Measurements from ENCODE around the gene TBC1D2B.

Gene TBC1D2B

GRCh38 chr15:78071383-78071782 is 6.1 kb downstream of the TBC1D2B start:
- no peak for DNase-seq

DNA sequence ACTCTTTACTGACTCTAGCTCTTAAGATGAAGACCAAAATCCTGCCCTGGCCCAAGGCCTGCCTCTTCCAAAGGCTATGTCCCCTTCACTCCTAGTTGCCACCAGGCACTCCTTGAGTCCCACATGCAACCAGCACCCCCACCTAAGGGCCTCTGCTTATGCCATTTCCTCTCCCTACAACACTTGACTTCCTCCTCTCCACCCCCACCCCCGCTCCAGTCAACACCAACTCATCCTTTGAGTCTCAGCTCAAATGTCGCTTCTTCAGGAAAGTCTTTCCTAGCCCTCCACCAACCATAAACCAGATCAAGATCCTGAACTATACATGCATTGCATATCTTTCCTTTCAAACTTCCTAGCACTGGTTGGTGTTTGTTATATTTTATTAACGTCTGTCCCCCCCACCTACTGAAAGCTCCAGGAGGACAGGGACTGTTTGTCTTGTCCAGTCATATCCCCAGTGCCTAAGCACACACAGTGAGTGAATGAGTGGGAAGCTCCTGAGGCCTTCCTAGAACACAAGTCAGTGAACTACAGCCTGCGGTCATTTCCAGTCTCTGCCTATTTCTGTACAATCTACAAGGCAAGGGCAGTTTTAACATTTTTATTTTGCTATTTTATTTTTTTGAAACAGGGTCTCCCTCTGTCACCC is 7.3 kb downstream of the TBC1D2B start:
- DNase-seq, result peak in 1 of 2 donors; percentile 68

DNA sequence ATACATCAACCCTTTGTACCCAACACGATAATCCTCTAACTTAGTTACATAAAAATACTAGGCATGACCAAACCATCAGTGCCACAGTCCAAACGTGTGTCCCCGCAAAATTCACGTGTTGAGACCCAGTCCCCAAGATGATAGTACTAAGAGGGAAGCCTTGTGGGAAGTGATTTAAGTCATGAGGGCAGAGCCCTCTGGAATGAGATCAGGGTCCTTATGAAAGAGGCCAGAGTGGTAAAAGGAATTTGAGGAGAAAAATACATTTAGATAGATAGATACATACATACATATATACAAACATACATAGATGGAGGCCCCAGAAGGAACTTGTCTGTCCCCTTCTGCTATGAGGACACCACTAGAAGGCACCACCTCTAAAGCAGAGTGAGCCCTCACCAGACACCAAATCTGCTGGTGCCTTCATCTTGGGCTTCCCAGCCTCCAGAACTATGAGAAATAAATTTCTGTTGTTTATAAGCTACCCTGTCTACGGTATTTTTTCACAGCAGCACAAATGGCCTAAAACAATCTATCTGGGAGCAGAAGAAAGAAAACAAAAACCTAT is 8.0 kb downstream of the TBC1D2B start:
- DNase-seq, result no peak

DNA sequence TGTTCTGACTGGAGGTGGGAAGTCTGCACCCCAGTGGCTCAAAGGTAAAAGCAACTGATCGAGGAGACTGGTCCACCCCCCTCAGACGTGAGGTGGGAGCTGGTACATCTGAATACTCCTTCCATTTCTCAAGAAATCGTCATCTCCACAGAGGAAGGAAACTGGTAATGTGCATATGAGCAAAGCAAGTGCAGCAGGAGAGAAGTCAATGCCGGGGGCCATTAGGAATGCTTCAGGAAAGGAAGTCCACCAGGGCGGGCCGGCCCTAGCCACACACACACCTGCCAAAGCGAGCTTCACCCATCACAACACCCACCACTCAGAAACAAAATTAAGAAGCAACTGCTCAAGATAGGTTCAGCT is 8.5 kb downstream of the TBC1D2B start:
- DNase-seq, result peak in 1 of 2 donors; percentile 25

DNA sequence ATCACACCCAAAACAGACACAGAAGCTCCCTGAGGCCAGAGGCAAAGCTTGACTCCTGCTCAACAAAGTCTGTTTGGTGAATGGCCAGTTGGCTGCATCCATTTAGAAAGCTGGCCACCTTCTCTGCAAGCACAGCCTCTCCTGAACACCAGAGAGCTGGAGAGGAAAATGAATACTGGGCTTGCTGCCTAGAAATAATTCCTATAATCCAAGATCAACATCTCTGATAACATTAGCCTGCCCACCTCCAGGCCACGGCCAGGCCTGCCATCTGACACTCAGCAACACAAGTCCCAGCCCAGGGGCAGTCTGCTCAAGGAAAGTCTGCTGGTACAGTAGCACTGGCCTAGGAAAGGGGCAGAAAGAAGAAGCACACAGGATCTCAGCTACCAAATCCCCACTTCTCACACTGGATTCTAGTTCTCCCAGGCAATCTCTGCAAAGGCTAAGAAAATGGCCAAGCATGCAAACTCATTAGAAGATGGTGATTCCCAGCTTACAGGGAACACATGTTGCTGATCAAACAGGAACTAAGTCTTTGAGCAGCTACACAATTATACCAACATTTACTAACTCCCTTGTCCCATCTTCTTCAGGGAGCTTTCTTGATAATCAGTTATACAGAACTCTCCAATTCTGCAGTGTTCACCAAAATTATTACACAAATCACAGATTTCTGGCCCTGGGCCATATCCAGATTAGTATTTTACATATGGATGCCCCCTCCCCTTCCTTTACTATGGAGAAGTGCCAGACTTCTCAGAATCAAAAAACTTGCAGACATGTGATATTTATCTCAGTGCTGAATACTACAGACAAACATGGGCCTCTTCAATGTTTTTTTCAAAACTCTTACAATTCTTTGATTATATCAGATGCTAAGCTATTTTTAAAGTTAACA is 9.9 kb downstream of the TBC1D2B start:
- no peak for DNase-seq

GRCh38 chr15:78065973-78066946 is 11.3 kb downstream of the TBC1D2B start:
- DNase-seq, result no peak

- no peak for DNase-seq
Observed at GRCh38 chr15:78065284-78065872, 12.1 kb downstream of the TBC1D2B start.

GRCh38 chr15:78064544-78064943 is 13.0 kb downstream of the TBC1D2B start:
- DNase-seq, result no peak

- no peak for DNase-seq
Observed at GRCh38 chr15:78063970-78064385, 13.5 kb downstream of the TBC1D2B start.

GRCh38 chr15:78063217-78063616 is 14.3 kb downstream of the TBC1D2B start:
- DNase-seq, result no peak

DNA sequence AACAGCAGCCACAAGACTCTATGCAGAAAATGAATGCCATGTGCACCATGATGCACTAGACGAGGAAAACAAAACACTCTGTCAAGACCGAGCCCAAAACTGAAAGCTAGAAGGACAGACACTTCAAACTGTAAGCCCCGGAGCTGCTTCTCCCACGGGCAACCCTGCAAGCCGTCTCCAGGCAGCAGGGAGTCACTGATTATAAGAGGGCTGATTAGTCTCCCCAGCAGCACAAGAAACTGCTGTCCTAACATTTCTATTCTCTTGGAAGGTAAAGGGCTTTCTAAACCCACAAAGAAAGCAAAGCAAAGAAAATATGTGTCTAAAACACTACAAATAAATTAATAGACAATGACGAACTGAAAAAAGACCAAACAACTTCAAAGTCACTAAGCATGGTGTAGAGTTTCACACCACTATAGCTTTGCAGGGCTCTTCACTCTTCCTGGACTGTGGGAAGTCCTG is 15.5 kb downstream of the TBC1D2B start:
- peak in 1 of 2 donors; percentile 75 for DNase-seq

DNA sequence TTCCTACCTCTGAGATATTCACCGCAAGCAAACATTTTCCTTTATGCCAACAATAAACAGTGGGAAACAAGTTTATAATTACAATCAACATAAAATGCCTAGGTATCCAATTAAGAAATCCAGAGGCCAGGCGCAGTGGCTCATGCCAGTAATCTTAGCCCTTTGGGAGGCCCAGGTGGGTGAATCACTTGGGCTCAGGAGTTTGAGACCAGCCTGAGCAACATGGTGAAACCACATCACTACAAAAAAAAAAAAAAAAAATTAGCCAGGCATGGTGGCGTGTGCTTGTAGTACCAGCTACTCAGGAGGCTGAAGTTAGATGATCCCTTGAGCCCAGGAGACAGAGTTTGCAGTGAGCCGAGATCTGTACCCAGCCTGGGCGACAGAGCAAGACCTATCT is 17.3 kb downstream of the TBC1D2B start:
- no peak for DNase-seq

DNA sequence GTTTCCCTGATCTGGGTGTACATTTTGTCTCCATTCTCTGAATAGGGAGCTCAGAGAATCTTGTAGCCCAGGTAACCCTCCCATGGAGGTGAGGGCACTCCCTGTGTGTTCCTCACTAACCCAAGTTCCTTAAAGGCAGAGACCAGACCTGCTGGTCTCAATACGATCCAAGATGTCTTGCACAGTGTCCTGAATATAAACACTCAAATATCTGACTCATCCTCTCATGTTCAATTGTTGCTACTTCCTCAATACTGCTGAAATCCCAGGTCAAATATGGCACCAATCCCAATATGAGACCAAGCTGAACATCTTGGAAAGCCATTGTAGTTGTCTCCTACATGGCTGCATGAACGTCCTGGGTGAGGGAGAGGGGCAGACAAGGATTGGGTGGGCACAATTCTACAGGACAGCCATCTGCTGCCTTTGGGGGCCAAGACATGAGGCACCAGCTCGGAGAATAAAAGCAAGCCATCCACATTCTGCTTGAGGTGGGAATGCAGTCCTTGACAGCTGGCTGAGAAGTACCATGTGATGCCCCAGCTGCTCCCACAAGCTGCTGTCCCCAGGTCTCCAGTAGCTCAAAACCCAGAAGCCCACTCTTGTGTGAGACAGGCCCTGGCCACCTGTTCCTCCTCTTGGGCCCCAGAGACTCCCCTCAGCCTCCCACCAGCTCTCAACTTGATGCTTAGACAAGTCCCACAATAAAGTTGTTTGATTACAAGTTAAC is 18.2 kb downstream of the TBC1D2B start:
- DNase-seq, result no peak

GRCh38 chr15:78058401-78058935 is 19.0 kb downstream of the TBC1D2B start:
- no peak for DNase-seq

DNA sequence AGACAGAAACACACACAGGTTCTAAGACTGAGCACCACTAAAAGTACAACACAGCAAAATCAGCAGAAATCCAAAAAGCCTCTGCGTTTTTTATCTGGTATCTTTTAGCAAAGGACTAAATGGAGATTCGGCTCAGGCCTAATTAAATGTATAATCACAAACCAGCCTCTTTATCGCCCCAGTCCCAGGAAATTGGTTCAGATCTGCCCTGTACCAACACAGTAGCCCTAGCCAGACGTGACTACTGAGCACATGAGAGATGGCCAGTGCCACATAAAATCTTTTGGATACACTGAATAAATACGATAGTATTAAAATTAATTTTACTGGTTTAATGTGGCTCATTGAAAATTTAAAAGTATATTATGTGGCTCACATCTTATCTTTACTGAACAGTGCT is 19.7 kb downstream of the TBC1D2B start:
- DNase-seq, result no peak

DNA sequence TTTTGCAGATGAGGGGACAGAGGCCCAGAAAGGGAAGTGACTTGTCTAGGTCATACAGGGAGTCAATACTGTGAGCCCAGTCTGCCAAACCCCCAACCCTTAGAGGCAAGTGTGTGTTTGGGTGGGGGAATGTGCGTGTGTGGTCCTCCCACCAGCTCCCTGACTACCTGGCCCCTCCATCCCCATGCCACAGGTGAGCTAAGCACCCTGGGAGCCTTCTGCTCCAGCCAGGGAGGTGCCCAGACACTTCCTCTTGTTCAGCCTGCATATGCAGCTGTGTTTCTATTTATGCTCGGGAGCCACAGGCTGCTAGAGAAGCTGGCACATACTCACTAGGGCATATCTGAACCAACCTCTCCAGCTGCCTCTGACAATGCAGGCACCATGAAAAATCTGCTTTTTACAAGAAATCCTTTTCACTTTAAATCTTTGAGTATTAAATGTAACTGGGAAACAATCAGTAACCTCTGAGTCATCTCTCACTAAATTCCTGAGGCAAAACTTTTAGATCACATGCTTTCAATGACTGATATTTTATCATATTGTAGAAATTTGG is 20.7 kb downstream of the TBC1D2B start:
- DNase-seq, result peak in 1 of 2 donors; percentile 81

DNA sequence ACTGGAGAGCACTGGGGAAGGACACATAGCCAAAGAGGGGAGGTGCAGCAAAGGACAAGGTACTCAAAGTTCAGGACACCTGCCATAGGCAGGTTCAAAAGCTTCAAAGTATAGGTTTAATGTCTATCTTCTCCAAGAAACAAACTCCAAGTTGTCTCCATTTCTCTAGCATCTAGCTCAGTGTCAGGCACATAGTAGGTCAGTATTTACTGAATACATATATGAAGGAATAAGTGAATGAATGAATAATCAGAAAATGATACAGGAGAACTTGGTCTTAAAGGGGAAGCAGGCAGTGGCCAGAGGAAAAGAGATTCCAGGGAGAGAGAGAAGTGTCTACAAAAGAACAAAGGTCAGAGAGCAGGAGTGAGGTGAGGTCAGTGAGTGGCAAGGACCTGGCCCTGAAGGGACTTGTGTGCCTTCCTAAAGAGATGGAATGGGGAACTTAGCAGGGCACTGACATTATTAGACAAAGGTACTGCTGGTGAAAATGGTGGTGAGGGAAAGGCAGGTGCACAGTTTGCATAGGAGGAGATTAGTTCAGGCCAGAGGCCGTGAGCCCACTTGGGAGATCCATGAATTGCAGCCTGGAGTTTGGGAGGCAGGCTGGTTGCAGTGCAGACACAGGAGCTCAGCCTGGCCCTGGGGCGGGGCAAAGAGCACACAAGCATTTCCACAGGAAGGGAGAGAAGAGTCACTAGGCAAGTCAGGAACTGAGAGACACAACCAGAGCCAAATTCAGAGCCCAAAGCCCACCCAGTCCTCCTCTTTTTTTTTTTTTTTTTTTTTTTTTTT is 21.4 kb downstream of the TBC1D2B start:
- peak in 1 of 2 donors; percentile 86 for DNase-seq

DNA sequence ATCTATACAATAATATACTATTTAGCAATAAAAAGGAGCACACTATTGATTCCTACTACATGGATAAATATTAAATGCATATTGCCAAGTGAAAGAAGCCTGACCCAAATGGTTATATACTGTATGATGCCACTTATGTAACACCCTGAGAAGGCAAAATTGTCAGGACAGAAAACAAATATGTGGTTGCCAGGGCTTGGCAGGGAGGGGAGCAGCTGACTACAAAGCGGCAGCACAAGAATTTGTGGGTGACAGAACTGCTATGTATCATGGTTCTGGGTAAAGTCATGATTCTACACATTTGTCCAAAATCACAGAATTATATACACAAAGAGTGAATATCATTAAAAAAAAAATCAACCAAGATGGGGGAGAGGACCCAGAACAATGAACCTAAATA is 22.5 kb downstream of the TBC1D2B start:
- no peak for DNase-seq

DNA sequence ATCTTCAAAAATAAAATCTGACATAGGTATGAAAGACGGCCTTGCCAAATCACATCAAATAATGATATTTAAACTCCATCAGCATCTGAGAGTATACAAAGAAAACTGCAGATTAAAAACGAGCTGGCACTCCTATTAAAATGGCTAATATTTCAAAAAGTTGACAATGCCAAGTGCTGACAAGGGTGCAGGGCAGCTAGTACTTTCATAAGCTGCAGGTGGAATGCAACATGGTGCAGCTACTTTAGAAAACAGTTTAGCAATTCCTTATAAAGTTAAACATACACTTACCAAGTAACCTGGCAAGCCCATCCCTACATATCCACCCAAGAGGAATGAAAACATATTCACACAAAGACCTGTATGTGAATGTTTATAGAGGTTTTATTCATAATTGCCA is 23.0 kb downstream of the TBC1D2B start:
- DNase-seq, result no peak

GRCh38 chr15:78052545-78052944 is 25.0 kb downstream of the TBC1D2B start:
- DNase-seq, result no peak
